SKM-1 (cell line): ENCODE measurements around the gene CADPS2.

Source experiments
- DNase-seq: peaks from one replicate; lab custom pipeline; 2025; ENCODE audit not compliant: unreplicated experiment; lab: John Stamatoyannopoulos, UW

The CADPS2 gene

DNA sequence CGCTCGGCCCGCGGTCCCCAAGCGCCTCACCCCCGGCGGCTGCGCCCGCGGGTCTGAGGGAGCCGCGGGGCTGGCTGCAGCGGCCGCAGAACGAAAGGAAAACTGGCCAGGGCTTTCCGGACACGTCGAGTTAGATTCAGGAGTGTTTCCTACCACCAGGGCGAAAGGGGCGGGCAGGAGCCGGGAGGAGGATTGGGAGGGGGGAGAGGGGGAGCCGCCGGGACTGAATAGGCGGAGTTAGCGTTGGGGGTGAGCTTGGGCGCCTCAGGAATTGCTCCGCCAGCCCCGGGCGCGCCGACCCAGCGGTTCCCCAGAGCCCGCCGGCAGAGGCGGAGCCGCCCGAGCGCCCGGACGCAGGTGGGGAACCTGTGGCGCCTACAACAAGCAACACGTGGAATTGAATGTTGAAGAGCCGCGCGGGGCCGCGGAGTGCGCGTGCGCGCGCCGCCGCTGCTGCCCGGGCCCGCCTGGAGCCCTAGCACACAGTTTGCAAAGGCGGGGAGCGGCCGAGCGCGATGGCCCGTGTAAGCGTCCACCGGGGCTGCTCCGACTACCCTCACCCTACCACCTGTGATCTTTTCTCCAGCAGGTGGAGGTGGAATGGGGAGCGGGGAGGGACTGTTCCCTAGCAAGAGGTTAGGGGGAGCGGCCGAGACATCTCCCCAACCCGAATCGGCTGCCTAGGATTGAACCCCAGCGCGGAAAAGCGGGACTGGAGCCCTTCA is at the start of gene CADPS2:
CADPS2 (minus strand) TSS at position 104 of the 725 bp plus-strand sequence. CDS start 123 bp downstream, outside the sequence.
- peak; percentile 82 for DNase-seq

- DNase-seq = no peak
These were observed 49.4 kb upstream of the CADPS2 start for GRCh38 chr7:122935620-122936019.

DNA sequence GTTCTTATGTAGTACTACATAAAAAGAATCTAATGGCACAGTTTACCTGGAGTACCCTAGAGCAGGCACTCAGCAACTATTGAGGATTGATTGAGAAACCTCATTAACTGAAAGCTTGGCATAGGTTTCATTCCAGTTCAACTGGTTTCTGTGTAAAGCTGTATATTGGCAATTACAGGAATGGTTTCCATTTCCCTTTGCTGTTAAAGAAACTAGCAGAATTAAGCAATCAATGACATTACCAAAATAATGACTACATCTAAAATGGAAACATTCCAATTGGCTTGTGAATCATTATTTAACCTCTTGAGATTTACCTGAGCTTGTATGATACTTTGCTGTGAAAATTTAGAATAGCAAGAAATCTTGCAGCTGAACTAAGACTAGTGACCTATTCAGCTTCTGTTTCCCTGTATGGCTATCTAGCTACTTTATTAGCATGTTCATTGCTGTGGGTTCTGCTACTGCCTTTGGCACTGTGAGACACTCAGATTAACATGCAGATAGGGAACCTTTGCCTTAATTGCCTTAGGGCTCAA is 33.5 kb upstream of the CADPS2 start:
- DNase-seq = no peak

DNA sequence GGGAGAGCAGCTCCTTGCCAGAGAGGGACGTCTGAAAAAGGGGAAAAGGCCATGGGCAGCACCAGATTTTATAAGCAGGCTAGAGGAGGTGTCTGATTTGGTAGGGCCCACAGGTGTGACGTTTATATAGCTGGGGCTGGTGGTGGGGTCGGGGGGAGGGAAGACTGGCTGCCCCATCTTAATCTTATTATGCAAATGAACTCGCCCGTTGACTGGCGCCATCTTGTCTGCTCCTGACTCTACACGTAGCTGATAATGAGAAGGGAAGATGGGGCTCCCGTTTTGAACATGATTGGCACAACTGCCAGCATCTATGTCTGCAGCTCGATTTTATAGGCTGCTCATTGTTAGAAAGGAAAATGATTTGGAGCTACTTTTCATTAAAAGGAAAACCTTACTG is 28.6 kb upstream of the CADPS2 start:
- DNase-seq = no peak

- DNase-seq = no peak
These were observed 27.3 kb upstream of the CADPS2 start for GRCh38 chr7:122913608-122914007.

DNA sequence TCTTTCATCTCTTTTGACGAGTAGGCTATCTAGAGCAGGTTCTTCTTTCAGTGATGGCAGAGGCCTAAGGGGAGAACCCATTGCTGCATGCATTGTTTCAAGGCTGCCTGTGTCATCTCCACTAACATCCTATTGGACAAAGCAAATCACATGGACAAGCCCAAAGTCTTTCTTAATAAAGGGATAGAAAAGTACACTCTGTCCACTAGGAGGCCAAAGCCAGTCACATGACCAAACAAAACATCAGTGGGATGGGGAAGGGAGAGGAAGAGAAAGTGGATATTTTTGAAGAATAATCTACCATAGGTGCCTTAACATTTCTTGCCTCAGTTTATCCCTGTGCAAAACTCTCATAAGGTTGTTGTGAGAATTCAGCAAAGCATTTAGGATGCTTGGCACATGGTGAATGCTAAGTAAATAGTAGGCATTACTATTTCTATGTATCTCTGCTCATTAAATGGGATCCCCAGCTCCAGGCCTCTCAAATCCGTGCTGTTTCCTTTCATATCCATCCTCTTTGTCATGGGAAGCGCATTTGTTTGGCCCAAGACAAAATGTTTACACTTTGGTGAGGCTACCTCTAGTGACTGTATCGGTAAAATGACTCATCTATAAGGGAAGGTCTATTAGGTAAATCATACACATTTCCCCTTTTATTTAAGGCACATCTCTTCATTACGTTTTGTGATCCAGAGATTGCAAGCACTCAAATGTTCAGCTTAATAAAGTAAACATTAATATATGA is 16.7 kb upstream of the CADPS2 start:
- no peak for DNase-seq

DNA sequence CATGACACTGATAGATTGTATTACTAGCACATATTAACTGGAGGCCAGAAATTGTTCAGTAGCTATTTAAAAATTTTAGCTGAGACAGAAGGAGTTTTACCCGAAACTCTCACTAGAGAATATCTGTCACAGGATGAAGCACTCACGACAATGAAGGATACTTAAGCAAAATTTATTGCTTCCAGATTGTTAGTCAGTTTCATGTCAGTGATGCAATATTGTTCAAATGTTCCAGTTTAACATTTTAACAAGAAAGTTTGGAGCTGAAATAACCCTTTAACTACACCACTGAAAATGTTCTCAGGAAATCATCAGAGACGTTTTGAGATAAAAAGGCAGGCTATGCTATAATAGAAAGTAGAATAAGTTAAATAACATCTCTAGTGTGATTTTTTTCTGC is 15.0 kb upstream of the CADPS2 start:
- DNase-seq = no peak

GRCh38 chr7:122896509-122896908 is 10.2 kb upstream of the CADPS2 start:
- no peak for DNase-seq

DNA sequence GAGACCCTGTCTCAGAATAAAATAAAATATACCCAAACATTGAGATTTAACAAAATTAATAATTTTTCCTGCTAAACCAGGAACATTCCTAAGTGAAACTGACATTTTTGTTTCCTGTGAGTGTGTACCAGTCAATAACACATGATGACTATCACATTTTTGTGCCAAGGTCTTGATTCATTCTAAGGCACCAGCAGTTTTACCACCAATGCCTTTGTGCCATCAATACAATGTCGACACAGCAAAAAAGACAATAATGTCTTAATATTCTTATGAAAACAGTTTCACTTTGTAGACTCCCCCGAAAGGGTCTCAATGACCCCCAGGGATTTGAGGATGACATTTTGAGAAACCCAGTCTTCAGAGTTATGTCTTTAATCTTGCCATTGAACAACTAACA is 7.2 kb upstream of the CADPS2 start:
- DNase-seq = no peak

GRCh38 chr7:122889116-122889515 is 2.9 kb upstream of the CADPS2 start:
- DNase-seq = no peak

GRCh38 chr7:122887848-122888247 is 1.6 kb upstream of the CADPS2 start:
- DNase-seq = no peak

GRCh38 chr7:122887198-122887597 is 938 bp upstream of the CADPS2 start:
- DNase-seq = peak; percentile 4

- peak; percentile 5 for DNase-seq
These were observed 490 bp downstream of the CADPS2 start for GRCh38 chr7:122885583-122886356.

DNA sequence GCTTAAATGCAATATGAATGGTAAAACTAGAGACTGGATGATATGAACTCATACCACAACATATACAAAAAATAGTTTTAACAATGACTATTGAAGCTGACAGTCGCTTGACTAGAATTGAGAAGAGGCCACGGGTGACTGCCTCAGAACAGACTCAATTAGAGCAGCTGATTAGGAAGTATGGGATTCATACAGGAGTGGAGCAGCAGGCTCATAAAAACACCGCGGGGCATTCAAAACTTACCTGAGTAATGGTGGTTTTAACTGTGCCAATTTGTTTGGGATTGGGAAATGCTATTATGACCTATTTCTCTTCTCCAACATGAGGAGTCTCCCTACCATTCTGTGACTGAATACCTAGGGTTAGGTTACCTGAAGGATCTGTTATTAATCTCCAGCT is 2.1 kb downstream of the CADPS2 start:
- DNase-seq = no peak

DNA sequence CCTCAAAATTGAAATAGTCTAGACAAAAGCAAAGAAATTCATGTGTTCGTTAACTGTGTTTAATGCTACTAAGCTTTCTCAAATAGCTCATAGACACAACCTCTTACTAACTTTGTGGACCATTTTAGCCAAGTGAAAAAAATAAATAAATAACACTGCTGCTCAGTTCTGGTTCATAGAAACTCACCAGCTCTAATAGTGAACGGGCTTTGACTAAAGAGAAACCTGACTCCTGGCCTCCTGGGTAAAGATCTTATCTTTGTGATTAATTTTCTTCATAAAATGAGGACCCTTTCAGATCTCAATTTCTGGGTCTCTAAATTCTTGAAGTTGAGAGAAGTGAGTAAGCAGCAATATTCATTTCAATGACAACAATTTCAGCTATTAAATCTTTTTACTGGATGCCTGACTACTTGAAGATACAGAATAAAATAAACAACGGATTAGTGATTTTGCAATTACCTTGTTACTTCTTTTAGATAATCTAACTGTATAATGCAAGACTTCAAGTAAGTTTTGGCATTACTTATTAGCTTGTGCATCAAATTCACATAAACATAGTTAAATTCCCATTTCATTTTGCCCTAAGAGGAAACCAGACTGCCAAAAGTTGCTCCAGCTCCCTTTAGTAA is 3.1 kb downstream of the CADPS2 start:
- DNase-seq = no peak

- DNase-seq = no peak
These were observed 4.9 kb downstream of the CADPS2 start for GRCh38 chr7:122881324-122881723.

DNA sequence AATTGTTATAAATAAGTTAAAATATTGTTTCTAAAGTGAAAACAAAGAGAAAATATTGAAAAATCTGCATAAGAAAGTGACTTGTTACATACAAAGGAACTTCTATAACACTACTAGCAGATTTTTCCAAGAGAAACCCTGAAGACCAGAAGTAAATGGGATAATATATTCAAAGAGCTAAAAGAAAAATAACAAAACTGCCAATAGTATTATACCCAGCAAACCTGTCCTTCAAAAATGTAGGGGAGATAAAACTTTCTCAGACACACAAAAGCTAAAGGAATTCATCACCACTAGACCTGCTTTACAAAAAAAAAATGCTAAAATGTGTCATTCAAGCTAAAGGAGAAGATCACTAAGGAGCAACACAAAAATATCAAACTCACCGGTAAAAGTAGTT is 17.0 kb downstream of the CADPS2 start:
- DNase-seq = no peak

GRCh38 chr7:122867471-122867980 is 18.7 kb downstream of the CADPS2 start:
- no peak for DNase-seq

GRCh38 chr7:122864838-122865237 is 21.4 kb downstream of the CADPS2 start:
- no peak for DNase-seq

- DNase-seq = no peak
These were observed 22.2 kb downstream of the CADPS2 start for GRCh38 chr7:122864016-122864415.

GRCh38 chr7:122858320-122858719 is 27.9 kb downstream of the CADPS2 start:
- DNase-seq = no peak
